HL-60 (cell line): Measurements from ENCODE around the gene KRT37.

Source experiments
- CTCF ChIP-seq: IDR thresholded peaks from one replicate; pipeline ENCODE4 v1.5.1; 2011; ENCODE audit warnings: low read length, control low read depth, inconsistent platforms; ENCODE audit not compliant: insufficient read depth
- POLR2AphosphoS5 ChIP-seq: IDR thresholded peaks from 2 replicates; pipeline ENCODE4 v1.6.1; 2012; ENCODE audit warnings: low read depth

- no peak for TF ChIP-seq POLR2AphosphoS5
- no peak for TF ChIP-seq CTCF
Observed at GRCh38 chr17:41428591-41429291, 4.4 kb upstream of the KRT37 start.
